Osteoblast (primary cell): ENCODE results near the gene TTPAL. TPM values are rescaled to one million over a fixed set of nuclear protein-coding genes. Genes with fewer than 3 reads are reported as not detected.

Source experiments
- DNase-seq: peaks from one replicate; pipeline ENCODE4 v3.0.0; 2011; ENCODE audit warnings: low spot score, mixed read lengths; ENCODE audit not compliant: insufficient read length; ENCODE audit errors: missing footprints
- H2AFZ ChIP-seq: 2 replicates; pipeline ENCODE4 v1.6.0; 2011; ENCODE audit warnings: mild to moderate bottlenecking, low read length
- H3K27ac ChIP-seq: 2 replicates; pipeline ENCODE4 v1.5.1; 2011; ENCODE audit warnings: mild to moderate bottlenecking, low read depth, low read length, moderate library complexity
- H3K27me3 ChIP-seq: 2 replicates; pipeline ENCODE4 v1.6.0; 2012; ENCODE audit warnings: mild to moderate bottlenecking, control low read depth, inconsistent platforms, low read length, moderate library complexity; ENCODE audit not compliant: insufficient read depth
- H3K36me3 ChIP-seq: 2 replicates; pipeline ENCODE4 v1.5.1; 2011; ENCODE audit warnings: mild to moderate bottlenecking, low read length, control low read depth, moderate library complexity; ENCODE audit not compliant: insufficient read depth
- H3K4me1 ChIP-seq: 2 replicates; pipeline ENCODE4 v1.5.1; 2011; ENCODE audit warnings: mild to moderate bottlenecking, low read length, control low read depth, moderate library complexity; ENCODE audit not compliant: insufficient read depth
- H3K4me2 ChIP-seq: 2 replicates; pipeline ENCODE4 v1.6.0; 2011; ENCODE audit warnings: mild to moderate bottlenecking, low read length; ENCODE audit not compliant: insufficient read depth
- H3K4me3 ChIP-seq: fragments of 200-600 bp; sonication (generic); 3 replicates; pipeline ENCODE4 v1.5.1; 2012; ENCODE audit warnings: mild to moderate bottlenecking, low read length, inconsistent platforms; ENCODE audit not compliant: insufficient read depth
- H3K79me2 ChIP-seq: 2 replicates; pipeline ENCODE4 v1.6.0; 2012; ENCODE audit warnings: mild to moderate bottlenecking, low read length, control low read depth, inconsistent platforms; ENCODE audit not compliant: insufficient read depth
- H3K9me3 ChIP-seq: 2 replicates; pipeline ENCODE4 v1.5.1; 2011; ENCODE audit warnings: low read depth, low read length, control low read depth
- H4K20me1 ChIP-seq: 2 replicates; pipeline ENCODE4 v1.6.0; 2012; ENCODE audit warnings: mild to moderate bottlenecking, low read length, control low read depth; ENCODE audit not compliant: insufficient read depth
- CTCF ChIP-seq: IDR thresholded peaks from 2 replicates; pipeline ENCODE4 v1.5.1; 2011; ENCODE audit warnings: mild to moderate bottlenecking, low read depth, low read length, moderate library complexity; ENCODE audit errors: extremely low read depth
- total RNA-seq: library from RNA; depleted of rRNA; stranded (reverse); fragments of >200 nt; gene quantifications from 2 replicates; pipeline ENCODE4 v1.2.3, GENCODE V29; 2012

TTPAL gene
- total RNA-seq, 1 donor: 12.7 TPM

GRCh38 chr20:44526129-44526528 lies 50.5 kb downstream of the TTPAL start:
- Histone ChIP-seq H3K4me3 (no peak overlapping the region), H3K79me2 (peaks cover 7% of the 10 kb centered on the region), H2AFZ (peak overlapping the region; percentile 66), H3K27me3 (no peaks in the 10 kb centered on the region), H3K4me2 (peak overlapping the region; percentile 10), H3K36me3 (no peaks in the 10 kb centered on the region), H3K27ac (no peak overlapping the region), H3K4me1 (peaks cover 11% of the 10 kb centered on the region), H3K9me3 (no peaks in the 10 kb centered on the region), H4K20me1 (peaks cover 3% of the 10 kb centered on the region)
- TF ChIP-seq CTCF: no peak
- no peak for DNase-seq

DNA sequence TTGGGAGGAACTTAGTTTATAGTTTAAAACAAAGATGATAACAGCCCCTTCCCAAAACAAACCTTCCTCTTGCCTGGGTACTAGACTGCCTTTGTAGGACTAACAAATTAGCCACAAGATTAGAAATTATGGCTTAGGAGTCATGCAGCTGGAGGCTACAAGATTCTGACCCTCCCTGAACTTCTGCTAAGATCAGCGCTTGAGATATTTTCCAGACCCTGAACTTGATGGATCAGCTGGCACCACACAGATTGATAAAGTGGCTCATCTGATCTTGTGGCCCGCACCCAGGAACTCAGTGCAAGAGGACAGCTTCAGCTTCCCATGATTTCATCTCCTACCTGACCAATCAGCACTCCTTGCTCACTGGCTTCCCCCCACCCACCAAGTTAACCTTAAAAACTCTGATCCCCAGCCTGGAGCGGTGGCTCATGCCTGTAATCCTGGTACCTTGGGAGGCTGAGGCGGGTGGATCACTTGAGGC lies 52.1 kb downstream of the TTPAL start:
- Histone ChIP-seq H4K20me1 (no peaks in the 10 kb centered on the region), H3K4me3 (no peak overlapping the region), H3K4me1 (peaks cover 17% of the 10 kb centered on the region), H3K27me3 (no peaks in the 10 kb centered on the region), H3K4me2 (no peak overlapping the region), H3K9me3 (no peaks in the 10 kb centered on the region), H3K36me3 (no peaks in the 10 kb centered on the region), H3K79me2 (peaks cover 7% of the 10 kb centered on the region), H2AFZ (no peak overlapping the region), H3K27ac (no peak overlapping the region)
- no peak for TF ChIP-seq CTCF
- no peak for DNase-seq

DNA sequence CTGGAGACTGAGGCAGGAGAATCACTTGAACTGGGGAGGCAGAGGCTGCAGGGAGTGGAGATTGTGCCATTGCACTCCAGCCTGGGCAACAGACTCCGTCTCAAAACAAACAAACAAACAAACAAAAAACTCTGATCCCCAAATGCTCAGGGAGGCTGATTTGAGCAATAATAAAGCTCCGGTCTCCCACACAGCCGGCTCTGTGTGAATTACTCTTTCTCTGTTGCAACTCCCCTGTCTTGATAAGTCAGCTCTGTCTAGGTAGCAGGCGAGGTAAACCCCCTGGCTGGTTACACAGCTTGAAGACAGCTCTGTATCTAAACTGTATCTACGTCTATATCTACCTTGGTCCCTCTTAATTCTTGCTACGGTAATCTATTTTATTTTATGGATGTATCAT lies 52.6 kb downstream of the TTPAL start:
- peaks cover 21% of the 10 kb centered on the region for H3K4me1 ChIP-seq
- no peak for DNase-seq
- no peaks in the 10 kb centered on the region for H3K36me3 ChIP-seq
- no peak for TF ChIP-seq CTCF
- H3K4me2 ChIP-seq: no peak overlapping the region
- H2AFZ ChIP-seq: no peak overlapping the region
- H3K4me3 ChIP-seq: no peak overlapping the region
- H4K20me1 ChIP-seq: no peaks in the 10 kb centered on the region
- H3K27me3 ChIP-seq: no peaks in the 10 kb centered on the region
- no peaks in the 10 kb centered on the region for H3K9me3 ChIP-seq
- no peak overlapping the region for H3K27ac ChIP-seq
- H3K79me2 ChIP-seq: peaks cover 10% of the 10 kb centered on the region

DNA sequence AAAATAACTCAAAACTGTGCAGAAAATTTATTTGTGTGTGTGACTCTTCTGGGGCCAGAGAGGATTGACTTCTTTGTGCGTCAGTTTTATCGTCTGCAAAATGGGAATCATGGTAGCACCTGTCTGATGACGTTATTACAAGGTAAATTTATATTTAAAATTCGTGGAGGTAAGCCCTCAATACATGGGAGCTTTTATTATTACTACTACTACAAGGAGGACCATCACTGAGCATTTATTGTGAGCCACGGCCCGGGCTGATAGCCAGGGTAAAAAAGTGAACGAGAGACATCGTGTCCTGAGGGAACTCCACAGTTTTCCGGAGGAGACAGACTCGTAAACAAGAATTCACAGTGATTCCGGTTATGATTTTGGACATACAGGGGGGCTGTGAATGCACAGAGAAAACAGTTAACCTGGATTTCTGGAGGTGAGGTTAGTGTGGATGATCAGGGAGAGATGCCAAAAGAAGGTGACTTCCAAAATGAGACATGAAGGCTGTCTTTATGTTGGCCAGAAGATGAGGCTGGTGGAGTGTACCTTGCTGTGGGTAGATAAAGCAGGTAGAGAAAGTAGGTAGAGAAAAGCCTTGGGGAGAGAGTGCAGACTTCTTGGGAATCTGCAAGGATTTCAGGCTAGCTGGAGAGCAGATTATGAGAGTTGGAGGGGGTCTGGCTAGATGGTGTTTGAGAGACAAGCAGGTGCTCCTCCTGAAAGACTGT lies 56.7 kb downstream of the TTPAL start:
- peak overlapping the region; percentile 78 for H3K27ac ChIP-seq
- no peaks in the 10 kb centered on the region for H3K9me3 ChIP-seq
- H4K20me1 ChIP-seq: no peaks in the 10 kb centered on the region
- no peaks in the 10 kb centered on the region for H3K36me3 ChIP-seq
- H3K79me2 ChIP-seq: peaks cover 27% of the 10 kb centered on the region
- peak overlapping the region; percentile 89 for H3K4me2 ChIP-seq
- DNase-seq: no peak
- peaks cover 15% of the 10 kb centered on the region for H3K4me1 ChIP-seq
- H3K4me3 ChIP-seq: peak overlapping the region; percentile 87
- peak overlapping the region; percentile 97 for H2AFZ ChIP-seq
- no peaks in the 10 kb centered on the region for H3K27me3 ChIP-seq
- no peak for TF ChIP-seq CTCF
